ENCODE data around the gene MGAT3. TPM values are rescaled to one million over a fixed set of nuclear protein-coding genes. Genes with fewer than 3 reads are reported as not detected.

MGAT3 gene
- total and polyA plus RNA-seq, 10 donors: 1.3 to 14.4 (median 9.1) TPM

DNA sequence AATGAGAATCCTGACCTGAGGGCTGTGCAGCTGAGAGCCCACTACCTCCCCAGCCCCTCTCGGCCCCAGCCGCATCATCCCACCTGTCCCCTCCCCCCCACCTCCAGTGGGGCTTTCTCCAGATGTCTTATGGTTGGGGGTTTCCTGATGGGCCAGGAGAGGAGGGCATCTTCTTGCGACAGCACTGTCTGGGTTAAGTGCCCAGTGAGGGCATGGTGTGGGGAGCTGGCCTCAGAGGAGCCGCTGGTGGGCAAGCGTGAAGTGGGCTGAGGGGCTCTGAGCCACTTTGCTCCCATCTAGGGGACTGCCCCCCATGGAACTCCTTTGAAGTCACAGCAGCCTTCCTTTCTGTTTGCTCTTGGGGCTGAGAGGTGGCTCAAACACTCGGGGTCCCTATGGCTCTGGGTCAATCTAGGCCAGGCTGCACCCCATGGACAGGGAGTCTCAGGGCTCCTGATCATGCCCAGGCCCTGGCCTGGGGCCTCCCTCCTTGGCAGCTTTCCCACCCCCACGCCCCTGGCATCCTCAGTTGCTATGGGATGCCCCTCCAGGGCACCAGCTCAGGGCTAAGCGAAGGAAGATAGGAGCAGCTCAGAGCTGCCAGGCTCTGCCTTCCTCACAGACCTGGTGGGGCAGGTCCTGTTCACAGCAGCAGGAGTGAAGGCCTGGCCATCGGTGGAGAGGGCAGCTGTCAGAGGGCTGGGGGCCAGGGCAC is 34.3 kb downstream of the MGAT3 start:
- no peak for DNase-seq
- peaks cover 0 to 19% (median 4%) of the 10 kb centered on the region in 6 donors for H3K36me3 ChIP-seq
- H3K4me3 ChIP-seq: no peak overlapping the region
- TF ChIP-seq POLR2AphosphoS5 (IDR thresholded peaks at IDR 0.05): no peak
- no peak for TF ChIP-seq POLR2A (IDR thresholded peaks at IDR 0.05)
- TF ChIP-seq, protein P1, sequence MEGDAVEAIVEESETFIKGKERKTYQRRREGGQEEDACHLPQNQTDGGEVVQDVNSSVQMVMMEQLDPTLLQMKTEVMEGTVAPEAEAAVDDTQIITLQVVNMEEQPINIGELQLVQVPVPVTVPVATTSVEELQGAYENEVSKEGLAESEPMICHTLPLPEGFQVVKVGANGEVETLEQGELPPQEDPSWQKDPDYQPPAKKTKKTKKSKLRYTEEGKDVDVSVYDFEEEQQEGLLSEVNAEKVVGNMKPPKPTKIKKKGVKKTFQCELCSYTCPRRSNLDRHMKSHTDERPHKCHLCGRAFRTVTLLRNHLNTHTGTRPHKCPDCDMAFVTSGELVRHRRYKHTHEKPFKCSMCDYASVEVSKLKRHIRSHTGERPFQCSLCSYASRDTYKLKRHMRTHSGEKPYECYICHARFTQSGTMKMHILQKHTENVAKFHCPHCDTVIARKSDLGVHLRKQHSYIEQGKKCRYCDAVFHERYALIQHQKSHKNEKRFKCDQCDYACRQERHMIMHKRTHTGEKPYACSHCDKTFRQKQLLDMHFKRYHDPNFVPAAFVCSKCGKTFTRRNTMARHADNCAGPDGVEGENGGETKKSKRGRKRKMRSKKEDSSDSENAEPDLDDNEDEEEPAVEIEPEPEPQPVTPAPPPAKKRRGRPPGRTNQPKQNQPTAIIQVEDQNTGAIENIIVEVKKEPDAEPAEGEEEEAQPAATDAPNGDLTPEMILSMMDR (IDR thresholded peaks at IDR 0.05 in 8 of 11, conservative IDR thresholded peaks at IDR 0.05 in 3 of 11): no peak
- intact Hi-C loops (cut with DNase I; ENCODE audit: low total_unique reads): loop anchor here (5.0 to 10.0 kb wide), 2 partner anchors 36 to 86 kb away; no protein-coding TSS in a partner anchor
- 76 to 92% (median 85%) methylated on average over 7 to 9 of the region's 9 CpGs for WGBS, 5 donors
- H3K9me3 ChIP-seq: no peaks in the 10 kb centered on the region
- H3K27me3 ChIP-seq (replicated peaks in 1 of 7): no peaks in the 10 kb centered on the region
- H3K27ac ChIP-seq: no peak overlapping the region
- H3K4me1 ChIP-seq: peaks cover 6 to 46% (median 16%) of the 10 kb centered on the region in 6 donors

GRCh38 chr22:39491696-39492095 is 34.9 kb downstream of the MGAT3 start:
- WGBS, 5 donors: 81 to 93% (median 89%) methylated on average over 5 to 6 of the region's 6 CpGs
- no peak for TF ChIP-seq POLR2A (IDR thresholded peaks at IDR 0.05)
- TF ChIP-seq, protein P1 (IDR thresholded peaks at IDR 0.05 in 8 of 11, conservative IDR thresholded peaks at IDR 0.05 in 3 of 11): no peak

GRCh38 chr22:39492186-39492585 is 35.4 kb downstream of the MGAT3 start:
- DNase-seq: no peak
- intact Hi-C loops (cut with DNase I; ENCODE audit: low total_unique reads): loop anchor here (5.0 to 10.0 kb wide), 2 partner anchors 35 to 87 kb away; no protein-coding TSS in a partner anchor
- Histone ChIP-seq H3K9me3 (no peaks in the 10 kb centered on the region), H3K27me3 (replicated peaks in 1 of 7) (no peaks in the 10 kb centered on the region), H3K4me1 (peaks cover 6 to 54% (median 22%) of the 10 kb centered on the region in 6 donors), H3K36me3 (peaks cover 0 to 17% (median 4%) of the 10 kb centered on the region in 6 donors), H3K27ac (no peak overlapping the region), H3K4me3 (no peak overlapping the region)
- WGBS, 5 donors: 63 to 73% (median 69%) methylated on average over 3 of the region's 3 CpGs
- TF ChIP-seq POLR2AphosphoS5 (IDR thresholded peaks at IDR 0.05) (no peak), POLR2A (IDR thresholded peaks at IDR 0.05) (no peak)
- TF ChIP-seq, protein P1 (IDR thresholded peaks at IDR 0.05 in 8 of 11, conservative IDR thresholded peaks at IDR 0.05 in 3 of 11): no peak

More at GRCh38 chr22:39491696-39492095, 34.9 kb downstream of the MGAT3 start:
- H3K27me3 ChIP-seq (replicated peaks in 1 of 7): no peaks in the 10 kb centered on the region
- intact Hi-C loops (cut with DNase I; ENCODE audit: low total_unique reads): loop anchor here (5.0 to 10.0 kb wide), 2 partner anchors 36 to 87 kb away; no protein-coding TSS in a partner anchor
- H3K9me3 ChIP-seq: no peaks in the 10 kb centered on the region
- DNase-seq: no peak
- H3K27ac ChIP-seq: no peak overlapping the region
- no peak overlapping the region for H3K4me3 ChIP-seq
- peaks cover 6 to 52% (median 21%) of the 10 kb centered on the region in 6 donors for H3K4me1 ChIP-seq
- H3K36me3 ChIP-seq: peaks cover 0 to 19% (median 4%) of the 10 kb centered on the region in 6 donors

- TF ChIP-seq, protein P1 (IDR thresholded peaks at IDR 0.05 in 8 of 11, conservative IDR thresholded peaks at IDR 0.05 in 3 of 11): no peak
- TF ChIP-seq POLR2A (IDR thresholded peaks at IDR 0.05): no peak
- no peak for DNase-seq
- intact Hi-C loops (cut with DNase I; ENCODE audit: low total_unique reads): loop anchor here (5.0 to 10.0 kb wide), 2 partner anchors 34 to 89 kb away; no protein-coding TSS in a partner anchor
- 65 to 92% (median 82%) methylated on average over 4 of the region's 4 CpGs for WGBS, 5 donors
- no peaks in the 10 kb centered on the region for H3K9me3 ChIP-seq
- peaks cover 6 to 58% (median 22%) of the 10 kb centered on the region in 6 donors for H3K4me1 ChIP-seq
- peaks cover 0 to 2% (median 0%) of the 10 kb centered on the region in 6 donors for H3K36me3 ChIP-seq
- H3K27me3 ChIP-seq (replicated peaks in 1 of 7): no peaks in the 10 kb centered on the region
- no peak overlapping the region for H3K4me3 ChIP-seq
- H3K27ac ChIP-seq: no peak overlapping the region
Observed at GRCh38 chr22:39493759-39494158, 36.9 kb downstream of the MGAT3 start.

Measured in spleen (tissue), 11 donors.